Measurements from ENCODE around the gene COG3. TPM values are rescaled to one million over a fixed set of nuclear protein-coding genes. Genes with fewer than 3 reads are reported as not detected.
A peak's percentile ranks its signal among the peaks of the same experiment; 100 is the strongest.

COG3 gene
- polyA plus RNA-seq, 1 donor from 2014 or later = 90.2 TPM

GRCh38 chr13:45472171-45472705, 7.5 kb downstream of the COG3 start:
- Histone ChIP-seq H3K9ac (ENCODE audit: low read length) (no peak overlapping the region), H3K4me2 (ENCODE audit: low read length) (no peak overlapping the region), H3K4me3 (ENCODE audit: low read length) (no peak overlapping the region), H2AFZ (ENCODE audit: low read depth, low read length) (no peak overlapping the region), H3F3A (ENCODE audit: insufficient read depth, low read length, poor library complexity, severe bottlenecking) (no peaks in the 10 kb centered on the region), H3K79me2 (replicated peaks; ENCODE audit: insufficient read depth, low read length) (peaks cover 69% of the 10 kb centered on the region), H3K27ac (ENCODE audit: low read length) (no peak overlapping the region), H3K36me3 (ENCODE audit: insufficient read depth, low read length) (peaks cover 3% of the 10 kb centered on the region), H3K9me2 (ENCODE audit: insufficient read depth, low read length) (no peaks in the 10 kb centered on the region), H4K20me1 (ENCODE audit: insufficient read depth) (no peaks in the 10 kb centered on the region), H3K9me3 (ENCODE audit: low read length) (no peaks in the 10 kb centered on the region), H3K27me3 (ENCODE audit: insufficient read depth, low read depth, low read length) (no peaks in the 10 kb centered on the region)
- TF ChIP-seq RAD21 (conservative IDR thresholded peaks at IDR 0.05) = no peak
- TF ChIP-seq POLR2AphosphoS5 (IDR thresholded peaks at IDR 0.05) = no peak
- TF ChIP-seq EZH2 (IDR thresholded peaks at IDR 0.05; ENCODE audit: borderline replicate concordance, insufficient read depth, low read length, poor library complexity, severe bottlenecking) = no peak
- no peak for TF ChIP-seq SMC3 (conservative IDR thresholded peaks at IDR 0.05; ENCODE audit: poor library complexity)
- TF ChIP-seq, protein P1, sequence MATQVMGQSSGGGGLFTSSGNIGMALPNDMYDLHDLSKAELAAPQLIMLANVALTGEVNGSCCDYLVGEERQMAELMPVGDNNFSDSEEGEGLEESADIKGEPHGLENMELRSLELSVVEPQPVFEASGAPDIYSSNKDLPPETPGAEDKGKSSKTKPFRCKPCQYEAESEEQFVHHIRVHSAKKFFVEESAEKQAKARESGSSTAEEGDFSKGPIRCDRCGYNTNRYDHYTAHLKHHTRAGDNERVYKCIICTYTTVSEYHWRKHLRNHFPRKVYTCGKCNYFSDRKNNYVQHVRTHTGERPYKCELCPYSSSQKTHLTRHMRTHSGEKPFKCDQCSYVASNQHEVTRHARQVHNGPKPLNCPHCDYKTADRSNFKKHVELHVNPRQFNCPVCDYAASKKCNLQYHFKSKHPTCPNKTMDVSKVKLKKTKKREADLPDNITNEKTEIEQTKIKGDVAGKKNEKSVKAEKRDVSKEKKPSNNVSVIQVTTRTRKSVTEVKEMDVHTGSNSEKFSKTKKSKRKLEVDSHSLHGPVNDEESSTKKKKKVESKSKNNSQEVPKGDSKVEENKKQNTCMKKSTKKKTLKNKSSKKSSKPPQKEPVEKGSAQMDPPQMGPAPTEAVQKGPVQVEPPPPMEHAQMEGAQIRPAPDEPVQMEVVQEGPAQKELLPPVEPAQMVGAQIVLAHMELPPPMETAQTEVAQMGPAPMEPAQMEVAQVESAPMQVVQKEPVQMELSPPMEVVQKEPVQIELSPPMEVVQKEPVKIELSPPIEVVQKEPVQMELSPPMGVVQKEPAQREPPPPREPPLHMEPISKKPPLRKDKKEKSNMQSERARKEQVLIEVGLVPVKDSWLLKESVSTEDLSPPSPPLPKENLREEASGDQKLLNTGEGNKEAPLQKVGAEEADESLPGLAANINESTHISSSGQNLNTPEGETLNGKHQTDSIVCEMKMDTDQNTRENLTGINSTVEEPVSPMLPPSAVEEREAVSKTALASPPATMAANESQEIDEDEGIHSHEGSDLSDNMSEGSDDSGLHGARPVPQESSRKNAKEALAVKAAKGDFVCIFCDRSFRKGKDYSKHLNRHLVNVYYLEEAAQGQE (IDR thresholded peaks at IDR 0.05; ENCODE audit: borderline replicate concordance) = no peak
- TF ChIP-seq, protein P2, sequence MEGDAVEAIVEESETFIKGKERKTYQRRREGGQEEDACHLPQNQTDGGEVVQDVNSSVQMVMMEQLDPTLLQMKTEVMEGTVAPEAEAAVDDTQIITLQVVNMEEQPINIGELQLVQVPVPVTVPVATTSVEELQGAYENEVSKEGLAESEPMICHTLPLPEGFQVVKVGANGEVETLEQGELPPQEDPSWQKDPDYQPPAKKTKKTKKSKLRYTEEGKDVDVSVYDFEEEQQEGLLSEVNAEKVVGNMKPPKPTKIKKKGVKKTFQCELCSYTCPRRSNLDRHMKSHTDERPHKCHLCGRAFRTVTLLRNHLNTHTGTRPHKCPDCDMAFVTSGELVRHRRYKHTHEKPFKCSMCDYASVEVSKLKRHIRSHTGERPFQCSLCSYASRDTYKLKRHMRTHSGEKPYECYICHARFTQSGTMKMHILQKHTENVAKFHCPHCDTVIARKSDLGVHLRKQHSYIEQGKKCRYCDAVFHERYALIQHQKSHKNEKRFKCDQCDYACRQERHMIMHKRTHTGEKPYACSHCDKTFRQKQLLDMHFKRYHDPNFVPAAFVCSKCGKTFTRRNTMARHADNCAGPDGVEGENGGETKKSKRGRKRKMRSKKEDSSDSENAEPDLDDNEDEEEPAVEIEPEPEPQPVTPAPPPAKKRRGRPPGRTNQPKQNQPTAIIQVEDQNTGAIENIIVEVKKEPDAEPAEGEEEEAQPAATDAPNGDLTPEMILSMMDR (IDR thresholded peaks at IDR 0.05; ENCODE audit: poor library complexity, severe bottlenecking) = no peak
- no peak for TF ChIP-seq MXI1 (conservative IDR thresholded peaks at IDR 0.05; ENCODE audit: poor library complexity, severe bottlenecking)
- no peak for TF ChIP-seq TAF1 (IDR thresholded peaks at IDR 0.05; ENCODE audit: low read depth)
- no peak for TF ChIP-seq EP300 (conservative IDR thresholded peaks at IDR 0.05; ENCODE audit: poor library complexity, severe bottlenecking)

DNA sequence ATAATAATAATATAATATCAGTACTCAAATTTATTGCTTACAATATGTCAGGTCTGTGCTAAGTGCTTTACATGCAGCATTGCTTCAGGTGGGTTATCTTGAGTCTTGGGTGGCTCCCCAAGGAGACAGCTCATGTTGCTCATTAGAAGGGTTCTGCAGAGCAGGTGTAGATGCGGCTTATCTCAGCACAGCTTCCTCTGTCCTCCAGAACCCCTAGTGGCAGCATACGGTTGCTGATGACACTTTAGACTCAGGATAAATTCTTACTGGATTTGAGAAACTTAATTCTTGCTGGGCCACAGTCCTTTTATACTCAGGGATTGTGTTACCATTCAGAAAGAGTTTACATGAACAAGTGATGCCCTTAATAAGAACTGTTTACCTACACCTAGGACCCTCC, 8.9 kb downstream of the COG3 start:
- Histone ChIP-seq H3K79me2 (replicated peaks; ENCODE audit: insufficient read depth, low read length) (peaks cover 56% of the 10 kb centered on the region), H3K9me3 (ENCODE audit: low read length) (no peaks in the 10 kb centered on the region), H3K36me3 (ENCODE audit: insufficient read depth, low read length) (peaks cover 3% of the 10 kb centered on the region), H3K9me2 (ENCODE audit: insufficient read depth, low read length) (no peaks in the 10 kb centered on the region), H2AFZ (ENCODE audit: low read depth, low read length) (no peak overlapping the region), H3K9ac (ENCODE audit: low read length) (no peak overlapping the region), H3K27ac (ENCODE audit: low read length) (no peak overlapping the region), H3K4me3 (ENCODE audit: low read length) (no peak overlapping the region), H4K20me1 (ENCODE audit: insufficient read depth) (no peaks in the 10 kb centered on the region), H3F3A (ENCODE audit: insufficient read depth, low read length, poor library complexity, severe bottlenecking) (no peaks in the 10 kb centered on the region), H3K27me3 (ENCODE audit: insufficient read depth, low read depth, low read length) (no peaks in the 10 kb centered on the region), H3K4me2 (ENCODE audit: low read length) (no peak overlapping the region)
- TF ChIP-seq RAD21 (conservative IDR thresholded peaks at IDR 0.05) = no peak
- TF ChIP-seq, protein P2 (IDR thresholded peaks at IDR 0.05; ENCODE audit: poor library complexity, severe bottlenecking) = peak; percentile 9

All from neural cell (in vitro differentiated cells).